ENCODE measurements around the gene ATRIP. TPM values are rescaled to one million over a fixed set of nuclear protein-coding genes. Genes with fewer than 3 reads are reported as not detected.

The ATRIP gene
- total and polyA plus RNA-seq, 11 donors, result 2.1 to 5.1 (median 3.6) TPM

GRCh38 chr3:48402907-48403306 is 43.6 kb upstream of the ATRIP start:
- peaks cover 0 to 46% (median 33%) of the 10 kb centered on the region in 9 donors for H3K36me3 ChIP-seq
- peaks cover 0 to 11% (median 2%) of the 10 kb centered on the region in 12 donors for H3K4me1 ChIP-seq
- H3K27ac ChIP-seq, result peak overlapping the region in 4 of 12 donors; percentile 16 to 86 (median 43)
- H3K9me3 ChIP-seq, result no peaks in the 10 kb centered on the region
- no peaks in the 10 kb centered on the region for H3K27me3 ChIP-seq
- intact Hi-C loops (cut with DNase I), result loop anchor here in 4 of 10 donors (1.0 to 10.0 kb wide), 4 partner anchors 30 to 144 kb away; no protein-coding TSS in a partner anchor
- no peak for TF ChIP-seq POLR2A (IDR thresholded peaks at IDR 0.05)
- no peak for TF ChIP-seq CTCF (IDR thresholded peaks at IDR 0.05)
- H3K4me3 ChIP-seq, result no peak overlapping the region
- DNase-seq (no peak), ATAC-seq (no peak)
- 50 to 58% (median 57%) methylated on average over 3 of the region's 3 CpGs for WGBS, 4 donors

DNA sequence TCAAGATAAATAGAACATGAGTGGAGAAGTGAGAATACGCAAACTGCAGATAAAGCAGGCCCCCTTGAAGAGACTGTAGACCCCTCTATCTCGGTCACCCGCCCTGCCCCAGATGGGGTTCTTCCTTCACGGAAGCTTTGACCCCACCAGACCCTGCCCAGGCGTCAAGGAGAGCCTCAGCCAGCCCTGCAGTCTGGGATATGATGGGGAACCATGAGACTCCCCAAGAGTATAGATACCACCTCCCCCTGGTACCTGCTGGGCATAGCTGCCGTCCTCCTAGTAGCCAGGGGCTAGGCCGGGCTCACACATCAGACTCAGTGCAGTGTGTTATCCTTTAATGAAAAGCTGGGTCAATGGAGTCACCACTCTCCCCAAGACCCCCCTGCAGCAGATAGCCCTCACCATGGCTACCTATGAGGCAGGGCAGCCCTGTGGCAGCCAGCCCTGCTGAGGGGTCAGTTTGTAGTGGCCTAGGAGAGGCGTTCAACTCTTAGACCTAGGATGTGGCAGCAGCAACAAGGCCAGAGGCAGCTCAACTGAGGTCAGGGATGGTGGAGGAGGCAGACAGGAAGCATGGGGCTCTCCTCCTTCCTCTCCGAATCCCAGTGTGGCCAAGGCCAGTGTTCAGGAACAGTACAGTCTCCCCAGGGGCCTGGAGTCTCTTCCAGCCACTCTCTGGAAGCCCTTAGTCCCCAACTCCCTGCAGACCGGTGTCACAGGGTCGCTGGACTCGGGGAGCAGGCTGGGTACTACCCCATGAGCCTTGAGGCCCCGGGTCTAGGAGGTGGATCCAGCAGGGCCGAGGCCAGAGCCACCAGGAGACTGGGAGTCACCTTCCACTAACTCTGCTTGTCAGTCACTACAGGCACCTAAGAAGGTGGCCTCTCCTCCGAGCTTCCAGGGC is 42.8 kb upstream of the ATRIP start:
- Histone ChIP-seq H3K27ac (peak overlapping the region in 2 of 12 donors; percentile 65 to 86), H3K36me3 (peaks cover 0 to 53% (median 37%) of the 10 kb centered on the region in 9 donors), H3K4me1 (peaks cover 0 to 11% (median 2%) of the 10 kb centered on the region in 12 donors), H3K9me3 (no peaks in the 10 kb centered on the region), H3K4me3 (no peak overlapping the region), H3K27me3 (no peaks in the 10 kb centered on the region)
- ATAC-seq, result no peak
- TF ChIP-seq POLR2A (IDR thresholded peaks at IDR 0.05) (no peak), CTCF (IDR thresholded peaks at IDR 0.05) (no peak)
- intact Hi-C loops (cut with DNase I), result loop anchor here in 4 of 10 donors (1.0 to 10.0 kb wide), 4 partner anchors 29 to 144 kb away; no protein-coding TSS in a partner anchor
- DNase-seq, result peak in 2 of 5 donors; percentile 13 to 44
- WGBS, 4 donors, result 79 to 89% (median 82%) methylated on average over 8 to 15 of the region's 15 CpGs

GRCh38 chr3:48404440-48405342 is 41.8 kb upstream of the ATRIP start:
- Histone ChIP-seq H3K36me3 (peaks cover 0 to 62% (median 45%) of the 10 kb centered on the region in 9 donors), H3K27me3 (no peaks in the 10 kb centered on the region), H3K27ac (peak overlapping the region in 1 of 12 donors; percentile 86), H3K4me1 (peaks cover 0 to 11% (median 2%) of the 10 kb centered on the region in 12 donors), H3K4me3 (no peak overlapping the region), H3K9me3 (no peaks in the 10 kb centered on the region)
- intact Hi-C loops (cut with DNase I), result loop anchor here in 3 of 10 donors (5.0 to 10.0 kb wide), 2 partner anchors 130 to 143 kb away; no protein-coding TSS in a partner anchor
- TF ChIP-seq POLR2A (IDR thresholded peaks at IDR 0.05), result no peak
- 84 to 87% (median 86%) methylated on average over 21 of the region's 21 CpGs for WGBS, 4 donors
- ATAC-seq (no peak), DNase-seq (peak in 2 of 5 donors; percentile 21 to 39)

DNA sequence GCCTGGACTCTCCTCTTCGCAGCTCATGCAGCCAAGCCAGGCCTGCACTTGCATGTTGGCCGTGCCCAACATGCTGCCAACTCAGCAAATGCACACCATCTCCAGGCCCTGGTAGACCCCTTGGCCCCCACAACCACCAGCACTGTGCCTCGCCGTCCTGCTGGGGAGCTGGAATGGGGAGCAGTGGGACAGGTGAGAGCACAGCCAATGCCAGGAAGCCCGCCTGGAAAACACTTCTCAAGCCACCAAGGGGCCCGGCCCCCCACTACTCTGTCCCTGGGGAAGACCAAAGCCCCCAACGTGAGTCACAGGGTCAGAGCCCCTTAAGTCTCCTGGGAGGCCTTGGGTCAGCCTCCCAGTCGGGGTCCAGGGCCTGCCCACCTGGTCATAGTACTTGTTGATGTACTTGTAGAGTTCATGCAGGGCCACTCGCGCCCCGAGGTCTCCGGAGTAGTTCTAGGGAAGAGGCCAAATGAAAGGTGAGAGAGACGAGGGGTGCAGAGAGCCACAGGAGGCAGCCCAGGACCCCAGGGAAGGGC is 41.1 kb upstream of the ATRIP start:
- DNase-seq (peak in 3 of 5 donors; percentile 18 to 48 (median 44)), ATAC-seq (no peak)
- Histone ChIP-seq H3K27me3 (no peaks in the 10 kb centered on the region), H3K4me1 (peaks cover 0 to 11% (median 2%) of the 10 kb centered on the region in 12 donors), H3K27ac (peak overlapping the region in 1 of 12 donors; percentile 86), H3K9me3 (no peaks in the 10 kb centered on the region), H3K4me3 (no peak overlapping the region), H3K36me3 (peaks cover 0 to 69% (median 52%) of the 10 kb centered on the region in 9 donors)
- intact Hi-C loops (cut with DNase I), result loop anchor here in 1 of 10 donors (10.0 kb wide), 1 partner anchor 131 kb away; no protein-coding TSS in a partner anchor
- WGBS, 4 donors, result 80 to 86% (median 85%) methylated on average over 8 to 13 of the region's 13 CpGs
- TF ChIP-seq POLR2A (IDR thresholded peaks at IDR 0.05) (no peak), CTCF (IDR thresholded peaks at IDR 0.05) (no peak)

Measured in heart left ventricle (tissue), 16 donors.